ENCODE results near the gene SLC24A1. TPM values are rescaled to one million over a fixed set of nuclear protein-coding genes. Genes with fewer than 3 reads are reported as not detected.

The SLC24A1 gene
- total and polyA plus RNA-seq, 10 of the 15 experiments (the other 5 are each of a cell fraction or from before 2014, with no cell fraction given): 1.4 to 5.8 (median 3.3) TPM

GRCh38 chr15:65632780-65633375 is 11.1 kb downstream of the SLC24A1 start:
- Histone ChIP-seq H3K36me3 (ENCODE audit: control insufficient read depth in 2 of 2, insufficient read depth in 2 of 2, low read length in 1 of 2) (no peaks in the 10 kb centered on the region), H3K4me1 (ENCODE audit: control insufficient read depth, insufficient read depth, low read length) (peaks cover 16% of the 10 kb centered on the region), H3K4me3 (no peak overlapping the region), H2AFZ (ENCODE audit: control insufficient read depth, low read depth, low read length) (no peak overlapping the region), H3K27ac (ENCODE audit: control insufficient read depth, insufficient read depth) (no peak overlapping the region), H3K9me3 (replicated peaks; ENCODE audit: control insufficient read depth, insufficient read depth, low read length) (no peaks in the 10 kb centered on the region), H3K27me3 (replicated peaks in 1 of 2; ENCODE audit: control insufficient read depth in 2 of 2, insufficient read depth in 2 of 2, low read length in 1 of 2) (no peaks in the 10 kb centered on the region), H3K9ac (ENCODE audit: control insufficient read depth, insufficient read depth, low read length) (no peak overlapping the region), H4K20me1 (ENCODE audit: control insufficient read depth, insufficient read depth) (no peaks in the 10 kb centered on the region), H3K79me2 (ENCODE audit: control insufficient read depth, insufficient read depth, low read length) (no peaks in the 10 kb centered on the region), H3K4me2 (ENCODE audit: control insufficient read depth, insufficient read depth) (peak overlapping the region; percentile 5; the same call in 1 of the 2 replicates)
- FAIRE-seq (no peak), DNase-seq (ENCODE audit: low read depth, low spot score) (no peak), ATAC-seq (no peak)
- in situ Hi-C loops (cut with MboI) (loop anchor here (5.0 kb wide), 1 partner anchor 224 kb away; no protein-coding TSS in a partner anchor), intact Hi-C loops (cut with micrococcal nuclease; ENCODE audit: unreplicated experiment) (loop anchor here (10.0 kb wide), 1 partner anchor 452 kb away; no protein-coding TSS in a partner anchor)
- CTCF ChIA-PET: interaction anchor here (0.7 to 15.8 kb wide), 3 partner anchors 203 to 843 kb away, joined by 3 to 192 read pairs (median 4); no protein-coding TSS in a partner anchor
- TF ChIP-seq RBBP5 (conservative IDR thresholded peaks at IDR 0.05): no peak
- TF ChIP-seq TCF3 (IDR thresholded peaks at IDR 0.05; ENCODE audit: borderline replicate concordance, insufficient read depth, low read depth, low read length): 0 out of 2 replicates have a peak, but pooled peaks have one; percentile 41
- TF ChIP-seq NRF1 (conservative IDR thresholded peaks at IDR 0.05; ENCODE audit: low read depth, low read length): no peak
- no peak for TF ChIP-seq SUPT20H (IDR thresholded peaks at IDR 0.05; ENCODE audit: borderline replicate concordance, control insufficient read depth, low read depth, low read length)
- SMC1A ChIA-PET (ENCODE audit: uncharacterized antibody, unreplicated experiment): interaction anchor here (1.0 to 2.4 kb wide), 3 partner anchors 15 to 283 kb away, joined by 3 to 8 read pairs (median 3); no protein-coding TSS in a partner anchor
- WGBS (ENCODE audit: insufficient coverage, insufficient replicate concordance, low lambda C conversion rate, missing lambda C conversion rate): 57% methylated on average over 4 of the region's 4 CpGs
- no TSS peak for BruUV-seq (replicated peaks)
- POLR2A ChIA-PET: no interaction called here
- RAD21 ChIA-PET (ENCODE audit: unreplicated experiment): no interaction called here

DNA sequence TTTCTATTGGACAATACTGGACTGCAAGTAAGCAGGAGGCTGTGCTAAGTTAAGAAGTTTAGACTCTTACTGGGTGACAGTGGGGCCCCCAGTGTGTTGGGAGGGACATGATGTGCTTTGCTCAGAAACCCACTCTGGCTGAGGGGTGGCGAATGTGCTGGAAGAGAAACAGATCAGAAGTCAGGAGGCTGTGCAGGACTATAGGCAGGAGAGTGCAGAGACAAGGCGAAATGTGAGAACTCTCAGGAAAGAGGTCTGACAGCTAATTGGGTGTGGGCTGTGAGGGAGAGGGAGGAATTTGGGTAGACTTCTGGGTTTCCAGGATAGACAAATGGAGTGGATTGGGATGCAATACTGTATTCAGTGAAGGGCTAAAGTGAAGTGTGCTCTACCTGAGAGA is 12.0 kb downstream of the SLC24A1 start:
- Histone ChIP-seq H3K79me2 (ENCODE audit: control insufficient read depth, insufficient read depth, low read length) (no peaks in the 10 kb centered on the region), H3K4me1 (ENCODE audit: control insufficient read depth, insufficient read depth, low read length) (peaks cover 16% of the 10 kb centered on the region), H3K4me2 (ENCODE audit: control insufficient read depth, insufficient read depth) (no peak overlapping the region), H3K9me3 (replicated peaks; ENCODE audit: control insufficient read depth, insufficient read depth, low read length) (no peaks in the 10 kb centered on the region), H4K20me1 (ENCODE audit: control insufficient read depth, insufficient read depth) (no peaks in the 10 kb centered on the region), H2AFZ (ENCODE audit: control insufficient read depth, low read depth, low read length) (no peak overlapping the region), H3K4me3 (no peak overlapping the region), H3K9ac (ENCODE audit: control insufficient read depth, insufficient read depth, low read length) (no peak overlapping the region), H3K36me3 (ENCODE audit: control insufficient read depth in 2 of 2, insufficient read depth in 2 of 2, low read length in 1 of 2) (no peaks in the 10 kb centered on the region), H3K27ac (ENCODE audit: control insufficient read depth, insufficient read depth) (no peak overlapping the region), H3K27me3 (replicated peaks in 1 of 2; ENCODE audit: control insufficient read depth in 2 of 2, insufficient read depth in 2 of 2, low read length in 1 of 2) (no peaks in the 10 kb centered on the region)
- POLR2A ChIA-PET: no interaction called here
- DNase-seq (ENCODE audit: low read depth, low spot score) (no peak), ATAC-seq (no peak), FAIRE-seq (no peak)
- intact Hi-C loops (cut with micrococcal nuclease; ENCODE audit: unreplicated experiment): loop anchor here (10.0 kb wide), 1 partner anchor 451 kb away; no protein-coding TSS in a partner anchor
- BruUV-seq (replicated peaks): no TSS peak
- SMC1A ChIA-PET (ENCODE audit: uncharacterized antibody, unreplicated experiment): interaction anchor here (0.6 to 1.1 kb wide), 4 partner anchors 10 to 208 kb away, joined by 3 to 4 read pairs (median 3); no protein-coding TSS in a partner anchor
- 94% methylated on average over 2 of the region's 2 CpGs for WGBS (ENCODE audit: insufficient coverage, insufficient replicate concordance, low lambda C conversion rate, missing lambda C conversion rate)
- TF ChIP-seq RAD21 (IDR thresholded peaks at IDR 0.05; ENCODE audit: insufficient read depth, low read depth, low read length) (no peak), REST (IDR thresholded peaks at IDR 0.05; ENCODE audit: low read depth, low read length) (no peak), NFYA (IDR thresholded peaks at IDR 0.05; ENCODE audit: borderline replicate concordance, low read depth, low read length) (no peak), SMAD1 (IDR thresholded peaks at IDR 0.05; ENCODE audit: low read depth, partially characterized antibody) (no peak), IRF4 (IDR thresholded peaks at IDR 0.05; ENCODE audit: low read depth, low read length) (no peak)
- TF ChIP-seq, protein P1, sequence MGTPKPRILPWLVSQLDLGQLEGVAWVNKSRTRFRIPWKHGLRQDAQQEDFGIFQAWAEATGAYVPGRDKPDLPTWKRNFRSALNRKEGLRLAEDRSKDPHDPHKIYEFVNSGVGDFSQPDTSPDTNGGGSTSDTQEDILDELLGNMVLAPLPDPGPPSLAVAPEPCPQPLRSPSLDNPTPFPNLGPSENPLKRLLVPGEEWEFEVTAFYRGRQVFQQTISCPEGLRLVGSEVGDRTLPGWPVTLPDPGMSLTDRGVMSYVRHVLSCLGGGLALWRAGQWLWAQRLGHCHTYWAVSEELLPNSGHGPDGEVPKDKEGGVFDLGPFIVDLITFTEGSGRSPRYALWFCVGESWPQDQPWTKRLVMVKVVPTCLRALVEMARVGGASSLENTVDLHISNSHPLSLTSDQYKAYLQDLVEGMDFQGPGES (IDR thresholded peaks at IDR 0.05): no peak
- CTCF ChIA-PET: interaction anchor here (0.7 to 15.8 kb wide), 2 partner anchors 202 to 842 kb away, joined by 4 to 192 read pairs; no protein-coding TSS in a partner anchor
- RAD21 ChIA-PET (ENCODE audit: unreplicated experiment): no interaction called here
- in situ Hi-C loops (cut with MboI): loop anchor here (5.0 kb wide), 1 partner anchor 224 kb away; no protein-coding TSS in a partner anchor
